ENCODE data around the gene ZNRF3.

Gene ZNRF3

DNA sequence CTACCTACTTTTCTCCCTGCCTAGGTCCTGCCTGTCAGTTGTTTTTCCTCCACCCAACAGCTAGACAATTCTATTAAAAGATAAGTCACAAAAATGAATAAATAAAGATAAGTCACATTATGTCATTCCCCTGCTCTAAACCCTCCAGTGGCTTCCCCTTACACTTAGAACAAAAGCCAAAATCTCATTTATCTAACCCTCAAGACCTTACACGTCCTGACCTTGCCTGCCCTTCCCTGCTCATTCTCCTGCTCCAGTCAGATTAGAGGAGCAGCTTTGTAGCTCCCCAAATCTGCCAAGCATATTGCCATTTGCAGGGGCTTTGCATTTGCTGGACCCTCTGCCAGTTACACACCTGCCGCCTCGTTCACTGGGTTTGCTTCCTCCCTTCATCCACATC lies 206.1 kb downstream of the ZNRF3 start:
- H3K4me1 ChIP-seq (ENCODE audit: insufficient read depth, insufficient read length), result no peaks in the 10 kb centered on the region
- no peaks in the 10 kb centered on the region for H3K36me3 ChIP-seq (ENCODE audit: insufficient read depth, insufficient read length, low read length)
- TF ChIP-seq YY1 (IDR thresholded peaks at IDR 0.05; ENCODE audit: insufficient read depth, insufficient read length), result no peak
- H3K9me3 ChIP-seq (ENCODE audit: insufficient read depth, low read length), result no peaks in the 10 kb centered on the region
- no peak for DNase-seq (ENCODE audit: low read depth, low spot score)
- no peaks in the 10 kb centered on the region for H3K27me3 ChIP-seq (ENCODE audit: insufficient read depth, insufficient read length)
- no peak overlapping the region for H3K9ac ChIP-seq (ENCODE audit: insufficient read length, low read depth)
- H3K4me3 ChIP-seq (ENCODE audit: insufficient read length, low read depth), result no peak overlapping the region

DNA sequence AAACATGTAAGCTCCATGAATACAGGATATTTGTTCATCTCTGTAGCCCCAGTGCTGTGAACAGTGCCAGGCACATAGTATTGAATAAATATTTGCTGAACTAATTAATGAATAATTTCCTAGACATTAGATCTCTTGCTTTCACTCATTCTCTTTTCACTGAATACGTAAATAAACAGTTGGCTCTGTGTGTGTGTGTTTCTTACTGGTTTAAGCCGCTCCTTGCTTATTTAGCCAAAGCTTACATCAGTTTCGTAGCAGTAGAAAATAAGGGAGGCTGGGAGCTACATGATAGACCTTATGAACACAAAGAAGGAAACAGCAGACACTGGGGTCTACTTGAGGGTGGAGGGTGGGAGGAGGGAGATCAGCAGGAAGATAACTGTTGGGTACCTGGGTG lies 206.7 kb downstream of the ZNRF3 start:
- Histone ChIP-seq H3K4me1 (ENCODE audit: insufficient read depth, insufficient read length) (no peaks in the 10 kb centered on the region), H3K9ac (ENCODE audit: insufficient read length, low read depth) (no peak overlapping the region), H3K4me3 (ENCODE audit: insufficient read length, low read depth) (no peak overlapping the region), H3K9me3 (ENCODE audit: insufficient read depth, low read length) (no peaks in the 10 kb centered on the region), H3K27me3 (ENCODE audit: insufficient read depth, insufficient read length) (no peaks in the 10 kb centered on the region), H3K36me3 (ENCODE audit: insufficient read depth, insufficient read length, low read length) (peaks cover 3% of the 10 kb centered on the region)
- no peak for DNase-seq (ENCODE audit: low read depth, low spot score)
- TF ChIP-seq ZNF274 (IDR thresholded peaks at IDR 0.05; ENCODE audit: low read depth, low read length) (no peak), YY1 (IDR thresholded peaks at IDR 0.05; ENCODE audit: insufficient read depth, insufficient read length) (no peak)

DNA sequence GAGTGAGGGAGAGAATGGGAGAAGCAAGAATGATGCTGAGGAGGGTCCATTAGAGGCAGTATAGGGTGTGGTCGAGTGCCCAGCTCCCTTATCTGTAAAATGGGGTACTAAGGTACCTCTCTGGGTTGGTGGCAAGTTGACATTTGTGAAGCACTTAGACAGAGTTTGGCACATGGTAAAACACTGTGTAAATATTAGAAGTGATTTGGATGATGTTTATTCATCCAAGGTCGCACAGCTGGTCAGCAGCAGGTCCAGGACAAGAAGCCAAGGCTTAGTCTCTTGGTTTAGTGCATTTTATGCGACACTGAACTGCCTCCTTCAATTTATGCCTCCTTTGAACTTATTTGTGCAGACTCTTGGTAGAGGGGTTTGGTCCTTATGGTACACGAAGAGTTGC lies 208.9 kb downstream of the ZNRF3 start:
- no peaks in the 10 kb centered on the region for H3K4me1 ChIP-seq (ENCODE audit: insufficient read depth, insufficient read length)
- no peaks in the 10 kb centered on the region for H3K9me3 ChIP-seq (ENCODE audit: insufficient read depth, low read length)
- H3K27me3 ChIP-seq (ENCODE audit: insufficient read depth, insufficient read length), result no peaks in the 10 kb centered on the region
- no peak for TF ChIP-seq YY1 (IDR thresholded peaks at IDR 0.05; ENCODE audit: insufficient read depth, insufficient read length)
- TF ChIP-seq SUZ12 (IDR thresholded peaks at IDR 0.05; ENCODE audit: extremely low read depth, insufficient read depth, insufficient read length), result no peak
- TF ChIP-seq ZNF274 (IDR thresholded peaks at IDR 0.05; ENCODE audit: low read depth, low read length), result no peak
- H3K4me3 ChIP-seq (ENCODE audit: insufficient read length, low read depth), result no peak overlapping the region
- peaks cover 4% of the 10 kb centered on the region for H3K36me3 ChIP-seq (ENCODE audit: insufficient read depth, insufficient read length, low read length)
- no peak for DNase-seq (ENCODE audit: low read depth, low spot score)
- H3K9ac ChIP-seq (ENCODE audit: insufficient read length, low read depth), result no peak overlapping the region

DNA sequence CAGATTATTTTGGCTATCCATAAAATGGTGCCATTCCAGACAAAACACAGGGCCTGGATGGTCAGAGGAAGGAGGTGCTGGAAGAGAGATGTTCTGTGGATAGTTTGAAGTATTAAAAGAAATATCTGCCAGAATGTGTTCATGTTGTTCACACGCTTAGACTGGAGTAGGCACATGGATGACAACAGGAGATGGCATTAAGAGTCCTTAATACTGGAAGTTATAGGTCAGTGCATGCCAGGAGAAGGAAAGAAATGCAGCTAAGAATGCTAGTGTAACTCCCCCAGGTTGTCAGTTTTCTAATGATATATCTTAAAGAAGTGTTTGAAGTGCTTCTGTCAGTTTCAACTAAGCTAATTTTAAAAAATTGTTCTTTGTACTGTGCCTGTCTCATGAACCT lies 209.7 kb downstream of the ZNRF3 start:
- Histone ChIP-seq H3K36me3 (ENCODE audit: insufficient read depth, insufficient read length, low read length) (peaks cover 4% of the 10 kb centered on the region), H3K9ac (ENCODE audit: insufficient read length, low read depth) (no peak overlapping the region), H3K4me3 (ENCODE audit: insufficient read length, low read depth) (no peak overlapping the region), H3K27me3 (ENCODE audit: insufficient read depth, insufficient read length) (no peaks in the 10 kb centered on the region), H3K4me1 (ENCODE audit: insufficient read depth, insufficient read length) (no peaks in the 10 kb centered on the region), H3K9me3 (ENCODE audit: insufficient read depth, low read length) (no peaks in the 10 kb centered on the region)
- no peak for DNase-seq (ENCODE audit: low read depth, low spot score)
- TF ChIP-seq SUZ12 (IDR thresholded peaks at IDR 0.05; ENCODE audit: extremely low read depth, insufficient read depth, insufficient read length) (no peak), ZNF274 (IDR thresholded peaks at IDR 0.05; ENCODE audit: low read depth, low read length) (no peak), YY1 (IDR thresholded peaks at IDR 0.05; ENCODE audit: insufficient read depth, insufficient read length) (no peak)

DNA sequence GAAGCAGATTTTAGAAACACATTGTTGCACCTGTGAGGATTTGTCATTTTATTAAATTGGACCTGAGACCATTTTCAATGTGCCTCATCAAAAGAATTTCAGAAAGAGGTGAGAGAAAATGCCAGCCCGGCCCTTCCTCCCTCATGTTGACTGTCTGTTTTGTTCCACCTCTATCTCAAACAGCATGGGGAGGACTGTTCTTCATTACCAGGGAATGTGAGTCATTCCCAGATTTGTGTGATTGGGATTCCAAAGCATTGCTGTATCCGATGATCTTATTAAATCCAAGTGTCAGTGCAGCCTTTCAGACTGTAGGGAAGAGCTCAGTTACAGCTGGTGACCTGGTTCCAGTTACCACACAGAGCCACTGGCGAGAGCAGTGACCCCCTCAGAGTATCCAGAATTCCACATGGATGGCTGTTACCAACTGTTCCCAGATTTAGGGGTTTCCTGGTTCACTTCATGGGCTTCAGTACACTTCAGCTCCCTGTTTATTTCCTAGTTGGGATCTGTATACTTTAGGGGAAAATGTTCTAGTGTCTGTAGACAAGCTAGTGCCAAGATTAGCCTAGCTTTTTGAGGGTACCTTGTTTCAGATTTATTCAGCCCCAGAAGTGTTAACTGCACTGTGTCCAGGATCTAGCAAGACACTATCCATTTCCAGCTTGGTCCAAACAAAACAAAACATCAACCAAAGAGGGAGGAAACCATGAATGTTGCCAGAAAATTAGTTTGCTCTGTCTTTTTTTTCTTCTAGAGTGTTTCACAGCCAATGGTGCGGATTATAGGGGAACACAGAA lies 210.3 kb downstream of the ZNRF3 start:
- TF ChIP-seq ZNF274 (IDR thresholded peaks at IDR 0.05; ENCODE audit: low read depth, low read length), result no peak
- TF ChIP-seq YY1 (IDR thresholded peaks at IDR 0.05; ENCODE audit: insufficient read depth, insufficient read length), result no peak
- no peak for TF ChIP-seq SUZ12 (IDR thresholded peaks at IDR 0.05; ENCODE audit: extremely low read depth, insufficient read depth, insufficient read length)
- no peak for DNase-seq (ENCODE audit: low read depth, low spot score)
- peaks cover 4% of the 10 kb centered on the region for H3K36me3 ChIP-seq (ENCODE audit: insufficient read depth, insufficient read length, low read length)
- H3K4me3 ChIP-seq (ENCODE audit: insufficient read length, low read depth), result no peak overlapping the region
- H3K4me1 ChIP-seq (ENCODE audit: insufficient read depth, insufficient read length), result no peaks in the 10 kb centered on the region
- H3K9ac ChIP-seq (ENCODE audit: insufficient read length, low read depth), result no peak overlapping the region
- no peaks in the 10 kb centered on the region for H3K9me3 ChIP-seq (ENCODE audit: insufficient read depth, low read length)
- H3K27me3 ChIP-seq (ENCODE audit: insufficient read depth, insufficient read length), result no peaks in the 10 kb centered on the region

DNA sequence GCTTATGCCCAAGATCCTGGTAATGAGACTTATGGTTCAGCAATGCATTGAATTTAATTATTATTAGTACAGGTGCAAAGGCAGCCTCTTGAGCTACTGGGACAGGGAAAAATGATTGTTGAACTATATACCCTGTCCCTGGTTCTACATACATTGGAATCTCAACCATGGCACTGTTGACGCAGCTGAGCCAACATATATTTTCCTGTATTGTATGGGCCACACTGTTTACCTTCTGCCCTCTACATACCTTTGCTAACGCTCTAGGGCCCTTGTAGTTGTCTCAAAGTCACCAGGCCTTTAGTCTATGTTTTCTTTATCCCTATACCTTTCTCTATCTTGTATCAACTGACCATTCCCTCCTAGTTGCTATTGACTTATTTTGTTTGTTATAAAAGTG lies 212.1 kb downstream of the ZNRF3 start:
- DNase-seq (ENCODE audit: low read depth, low spot score), result no peak
- Histone ChIP-seq H3K4me3 (ENCODE audit: insufficient read length, low read depth) (no peak overlapping the region), H3K27me3 (ENCODE audit: insufficient read depth, insufficient read length) (no peaks in the 10 kb centered on the region), H3K9ac (ENCODE audit: insufficient read length, low read depth) (no peak overlapping the region), H3K4me1 (ENCODE audit: insufficient read depth, insufficient read length) (no peaks in the 10 kb centered on the region), H3K36me3 (ENCODE audit: insufficient read depth, insufficient read length, low read length) (peaks cover 4% of the 10 kb centered on the region), H3K9me3 (ENCODE audit: insufficient read depth, low read length) (no peaks in the 10 kb centered on the region)
- TF ChIP-seq YY1 (IDR thresholded peaks at IDR 0.05; ENCODE audit: insufficient read depth, insufficient read length), result no peak
- no peak for TF ChIP-seq SUZ12 (IDR thresholded peaks at IDR 0.05; ENCODE audit: extremely low read depth, insufficient read depth, insufficient read length)
- no peak for TF ChIP-seq ZNF274 (IDR thresholded peaks at IDR 0.05; ENCODE audit: low read depth, low read length)

DNA sequence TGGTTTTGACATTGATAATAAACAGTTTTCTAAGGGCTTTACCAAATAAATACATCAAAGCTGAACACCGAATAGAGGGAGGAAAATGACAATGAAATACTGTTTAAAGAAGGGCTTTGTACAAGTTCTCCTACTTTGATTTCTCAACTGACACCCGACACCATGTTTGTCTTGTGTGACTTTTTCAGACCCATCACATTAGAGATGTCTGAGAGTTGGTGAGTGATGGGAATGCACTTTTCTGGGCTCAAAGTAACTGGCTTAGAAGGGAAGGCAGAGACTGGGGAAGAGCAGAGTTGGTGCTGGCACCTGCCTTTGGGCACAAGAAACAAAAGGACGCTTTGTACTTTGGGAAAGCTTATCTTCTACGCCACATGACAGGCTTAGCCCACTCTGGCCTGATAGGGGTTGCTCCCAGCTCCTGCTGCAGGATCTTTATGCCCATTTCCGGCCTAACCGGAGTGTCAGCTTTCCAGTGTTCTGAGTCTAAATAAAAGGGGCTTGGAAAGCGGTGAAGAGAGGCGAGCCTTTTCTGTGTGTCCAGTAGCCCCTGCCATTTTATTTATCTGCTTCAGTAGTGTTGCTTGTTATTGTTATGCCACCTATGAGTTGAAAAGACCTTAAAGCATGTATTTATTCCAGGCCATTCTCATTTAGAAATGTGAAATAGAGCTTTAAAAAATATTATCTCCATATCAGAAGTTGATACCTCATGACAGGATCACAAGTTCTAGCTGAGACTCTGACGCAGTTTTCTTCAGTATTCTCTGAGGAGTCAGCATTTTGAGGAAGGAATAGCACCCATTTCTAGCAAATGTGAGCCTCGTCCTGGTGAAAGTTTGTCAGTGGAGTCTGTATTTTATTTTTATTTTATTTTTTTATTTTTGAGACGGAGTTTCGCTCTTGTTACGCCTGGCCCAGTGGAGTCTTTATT lies 213.6 kb downstream of the ZNRF3 start:
- no peak overlapping the region for H3K9ac ChIP-seq (ENCODE audit: insufficient read length, low read depth)
- DNase-seq (ENCODE audit: low read depth, low spot score), result no peak
- no peaks in the 10 kb centered on the region for H3K4me1 ChIP-seq (ENCODE audit: insufficient read depth, insufficient read length)
- peaks cover 4% of the 10 kb centered on the region for H3K36me3 ChIP-seq (ENCODE audit: insufficient read depth, insufficient read length, low read length)
- no peaks in the 10 kb centered on the region for H3K9me3 ChIP-seq (ENCODE audit: insufficient read depth, low read length)
- no peak for TF ChIP-seq ZNF274 (IDR thresholded peaks at IDR 0.05; ENCODE audit: low read depth, low read length)
- TF ChIP-seq YY1 (IDR thresholded peaks at IDR 0.05; ENCODE audit: insufficient read depth, insufficient read length), result no peak
- no peak overlapping the region for H3K4me3 ChIP-seq (ENCODE audit: insufficient read length, low read depth)
- no peaks in the 10 kb centered on the region for H3K27me3 ChIP-seq (ENCODE audit: insufficient read depth, insufficient read length)

All from NT2/D1 (cell line).